K562 (cell line): ENCODE measurements around the gene HAUS5. TPM values are rescaled to one million over a fixed set of nuclear protein-coding genes. Genes with fewer than 3 reads are reported as not detected.

Experiments
- BDP1 ChIP-seq: IDR thresholded peaks from 3 replicates; pipeline ENCODE4 v1.6.1; 2011; ENCODE audit not compliant: insufficient read length, insufficient read depth
- CREB3L1 ChIP-seq: fragments of 450-650 bp; IDR thresholded peaks from 2 replicates; pipeline ENCODE4 v1.6.1; 2014; ENCODE audit warnings: low read depth, mild to moderate bottlenecking, moderate library complexity, borderline replicate concordance
- HDGF ChIP-seq: fragments of 450-650 bp; IDR thresholded peaks from 2 replicates; pipeline ENCODE4 v1.6.1; 2016
- MAFG ChIP-seq: fragments of 450-650 bp; conservative IDR thresholded peaks from 2 replicates; pipeline ENCODE4 v1.6.1; 2016; ENCODE audit warnings: missing genetic modification characterization, missing compliant biosample characterization
- MEF2A ChIP-seq: IDR thresholded peaks from 2 replicates; pipeline ENCODE4 v1.6.1; 2011; ENCODE audit warnings: low read depth, mild to moderate bottlenecking, low read length, moderate library complexity; ENCODE audit not compliant: control insufficient read depth
- NCOA2 ChIP-seq, 2 experiments: fragments of 450-650 bp; IDR thresholded peaks; 2 replicates each; pipeline ENCODE4 v1.6.1; 2018; ENCODE audit warnings: mild to moderate bottlenecking in 2 of 2, moderate library complexity in 1 of 2; ENCODE audit not compliant: partially characterized antibody in 2 of 2
- POLR2B ChIP-seq: fragments of 450-650 bp; IDR thresholded peaks from 2 replicates; pipeline ENCODE4 v1.6.1; 2018; ENCODE audit warnings: low read depth; ENCODE audit not compliant: partially characterized antibody
- TAF7 ChIP-seq: fragments of 450-650 bp; IDR thresholded peaks from 2 replicates; pipeline ENCODE4 v1.6.1; 2016; ENCODE audit warnings: missing genetic modification characterization, missing compliant biosample characterization
- TFAM ChIP-seq: fragments of 250-450 bp; sonication (Bioruptor Pico); conservative IDR thresholded peaks from 2 replicates; pipeline ENCODE4 v1.5.0; 2021; ENCODE audit warnings: mild to moderate bottlenecking, moderate library complexity
- THAP7 ChIP-seq: fragments of 250-450 bp; sonication (Bioruptor Pico); IDR thresholded peaks from 2 replicates; pipeline ENCODE4 v1.5.0; 2021
- ZC3H4 ChIP-seq: sonication (generic); formaldehyde crosslinking; IDR thresholded peaks from 2 replicates; pipeline ENCODE4 v1.9.0; 2021; ENCODE audit warnings: missing genetic modification reagents, borderline replicate concordance
- ZNF143 ChIP-seq: sonication (generic); formaldehyde crosslinking; IDR thresholded peaks from 2 replicates; pipeline ENCODE4 v1.9.0; 2022; ENCODE audit warnings: mild to moderate bottlenecking, missing genetic modification reagents
- polyA plus RNA-seq, 8 experiments: library from polyadenylated mRNA; depleted of rRNA in 4 of 8; stranded (reverse) in 5 of 8; unstranded in 3 of 8; fragments of >200 nt; fragmentation: Nextera tagmentation in 2 of 8; fragmentation: Illumina TruSeq in 1 of 8; extraction: Ambion mirVana in 2 of 8; extraction: Trizol in 1 of 8; gene quantifications; 2 replicates each; pipeline versions ENCODE4 v1.2.1 to v1.2.3, GENCODE V29; 2011 to 2014; ENCODE audit warnings: inconsistent platforms in 1 of 8, missing spikeins in 1 of 8
- total RNA-seq, 7 experiments: library from RNA; depleted of rRNA in 6 of 7; stranded (reverse); fragments of >200 nt in 6 of 7; fragmentation: Illumina TruSeq in 2 of 7; extraction: Trizol in 2 of 7; gene quantifications; 2 replicates each; pipeline versions ENCODE4 v1.2.1 to v1.2.3, GENCODE V29; 2011 to 2021; ENCODE audit warnings: low replicate concordance in 1 of 7
- TF ChIP-seq, protein P1 (sequence below): IDR thresholded peaks from 2 replicates; pipeline ENCODE4 v1.6.1; 2011; ENCODE audit warnings: borderline replicate concordance, low read depth, mild to moderate bottlenecking, moderate library complexity, low read length; ENCODE audit not compliant: insufficient read depth, poor library complexity, severe bottlenecking
- TF ChIP-seq, protein P2 (sequence below), 2 experiments: fragments of 450-650 bp in 1 of 2; sonication (generic) in 1 of 2; formaldehyde crosslinking in 1 of 2; IDR thresholded peaks in 1 of 2; conservative IDR thresholded peaks in 1 of 2; 2 replicates each; pipeline versions ENCODE4 v1.6.1 to v1.8.1; 2016 to 2023; ENCODE audit warnings: mild to moderate bottlenecking in 2 of 2, moderate library complexity in 2 of 2, inconsistent platforms in 1 of 2, missing genetic modification reagents in 1 of 2
- TF ChIP-seq, protein P3 (sequence below): fragments of 200-800 bp; sonication (Bioruptor generic); IDR thresholded peaks from 2 replicates; pipeline ENCODE4 v1.6.1; 2017; ENCODE audit warnings: missing genetic modification characterization, missing compliant biosample characterization
- TF ChIP-seq, protein P4 (sequence below): fragments of 250-450 bp; sonication (Bioruptor Pico); IDR thresholded peaks from 2 replicates; pipeline ENCODE4 v1.9.0; 2021; ENCODE audit warnings: mild to moderate bottlenecking, inconsistent platforms

HAUS5 gene
- total and polyA plus RNA-seq, 9 of the 15 experiments (the other 6 are each of a cell fraction or from before 2014, with no cell fraction given): 3.5 to 41.3 (median 14.2) TPM

DNA sequence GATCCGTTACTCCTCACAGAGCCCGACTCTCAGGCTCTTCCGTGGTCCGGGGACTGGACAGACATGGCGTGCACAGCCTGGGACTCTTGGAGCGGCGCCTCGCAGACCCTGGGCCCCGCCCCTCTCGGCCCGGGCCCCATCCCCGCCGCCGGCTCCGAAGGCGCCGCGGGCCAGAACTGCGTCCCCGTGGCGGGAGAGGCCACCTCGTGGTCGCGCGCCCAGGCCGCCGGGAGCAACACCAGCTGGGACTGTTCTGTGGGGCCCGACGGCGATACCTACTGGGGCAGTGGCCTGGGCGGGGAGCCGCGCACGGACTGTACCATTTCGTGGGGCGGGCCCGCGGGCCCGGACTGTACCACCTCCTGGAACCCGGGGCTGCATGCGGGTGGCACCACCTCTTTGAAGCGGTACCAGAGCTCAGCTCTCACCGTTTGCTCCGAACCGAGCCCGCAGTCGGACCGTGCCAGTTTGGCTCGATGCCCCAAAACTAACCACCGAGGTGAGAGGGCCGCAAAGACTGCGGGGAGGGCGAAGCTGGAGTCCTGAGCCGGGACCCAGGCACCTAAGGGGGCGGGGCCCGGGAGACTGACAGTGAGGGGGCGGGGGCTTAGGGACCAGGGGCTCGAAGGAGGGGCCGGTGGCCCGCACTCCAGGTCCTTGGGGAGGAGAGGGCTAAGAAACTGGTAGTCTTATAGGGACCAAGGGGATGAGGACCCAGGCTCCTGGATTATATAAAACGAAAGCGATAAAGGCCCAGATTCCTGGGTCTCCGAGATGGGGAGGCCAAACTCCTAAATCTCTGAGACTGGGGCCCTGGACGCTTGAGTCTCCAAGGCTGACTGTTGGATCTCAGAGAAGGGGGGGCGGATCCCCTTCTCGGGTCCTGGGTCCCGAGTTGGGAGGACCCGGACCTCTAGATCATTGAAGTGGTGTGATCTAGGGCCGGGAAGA lies 31.0 kb downstream of the HAUS5 start (continued):
- TF ChIP-seq ZC3H4 (CRISPR knock-in tag) (no peak), POLR2B (peak; percentile 56), MAFG (no peak), TAF7 (tag) (no peak), TFAM (CRISPR knock-in tag) (no peak), ZNF143 (peak; percentile 69), MEF2A (no peak), NCOA2 (IDR thresholded peaks at IDR 0.05; ENCODE audit: partially characterized antibody in 2 of 2) (no peak), HDGF (no peak), BDP1 (no peak), THAP7 (CRISPR knock-in tag) (no peak), CREB3L1 (peak; percentile 42; the same call in 1 of the 2 replicates)
- TF ChIP-seq, protein P1, sequence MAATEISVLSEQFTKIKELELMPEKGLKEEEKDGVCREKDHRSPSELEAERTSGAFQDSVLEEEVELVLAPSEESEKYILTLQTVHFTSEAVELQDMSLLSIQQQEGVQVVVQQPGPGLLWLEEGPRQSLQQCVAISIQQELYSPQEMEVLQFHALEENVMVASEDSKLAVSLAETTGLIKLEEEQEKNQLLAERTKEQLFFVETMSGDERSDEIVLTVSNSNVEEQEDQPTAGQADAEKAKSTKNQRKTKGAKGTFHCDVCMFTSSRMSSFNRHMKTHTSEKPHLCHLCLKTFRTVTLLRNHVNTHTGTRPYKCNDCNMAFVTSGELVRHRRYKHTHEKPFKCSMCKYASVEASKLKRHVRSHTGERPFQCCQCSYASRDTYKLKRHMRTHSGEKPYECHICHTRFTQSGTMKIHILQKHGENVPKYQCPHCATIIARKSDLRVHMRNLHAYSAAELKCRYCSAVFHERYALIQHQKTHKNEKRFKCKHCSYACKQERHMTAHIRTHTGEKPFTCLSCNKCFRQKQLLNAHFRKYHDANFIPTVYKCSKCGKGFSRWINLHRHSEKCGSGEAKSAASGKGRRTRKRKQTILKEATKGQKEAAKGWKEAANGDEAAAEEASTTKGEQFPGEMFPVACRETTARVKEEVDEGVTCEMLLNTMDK: no peak
- TF ChIP-seq, protein P2, sequence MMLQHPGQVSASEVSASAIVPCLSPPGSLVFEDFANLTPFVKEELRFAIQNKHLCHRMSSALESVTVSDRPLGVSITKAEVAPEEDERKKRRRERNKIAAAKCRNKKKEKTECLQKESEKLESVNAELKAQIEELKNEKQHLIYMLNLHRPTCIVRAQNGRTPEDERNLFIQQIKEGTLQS (IDR thresholded peaks at IDR 0.05): peak; percentile 44; the same call in 1 of the 2 replicates
- TF ChIP-seq, protein P2 (CRISPR knock-in tag; conservative IDR thresholded peaks at IDR 0.05): no peak; the same call in 1 of the 2 replicates
- TF ChIP-seq, protein P3, sequence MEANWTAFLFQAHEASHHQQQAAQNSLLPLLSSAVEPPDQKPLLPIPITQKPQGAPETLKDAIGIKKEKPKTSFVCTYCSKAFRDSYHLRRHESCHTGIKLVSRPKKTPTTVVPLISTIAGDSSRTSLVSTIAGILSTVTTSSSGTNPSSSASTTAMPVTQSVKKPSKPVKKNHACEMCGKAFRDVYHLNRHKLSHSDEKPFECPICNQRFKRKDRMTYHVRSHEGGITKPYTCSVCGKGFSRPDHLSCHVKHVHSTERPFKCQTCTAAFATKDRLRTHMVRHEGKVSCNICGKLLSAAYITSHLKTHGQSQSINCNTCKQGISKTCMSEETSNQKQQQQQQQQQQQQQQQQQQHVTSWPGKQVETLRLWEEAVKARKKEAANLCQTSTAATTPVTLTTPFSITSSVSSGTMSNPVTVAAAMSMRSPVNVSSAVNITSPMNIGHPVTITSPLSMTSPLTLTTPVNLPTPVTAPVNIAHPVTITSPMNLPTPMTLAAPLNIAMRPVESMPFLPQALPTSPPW (CRISPR knock-in tag): peak; percentile 87
- TF ChIP-seq, protein P4, sequence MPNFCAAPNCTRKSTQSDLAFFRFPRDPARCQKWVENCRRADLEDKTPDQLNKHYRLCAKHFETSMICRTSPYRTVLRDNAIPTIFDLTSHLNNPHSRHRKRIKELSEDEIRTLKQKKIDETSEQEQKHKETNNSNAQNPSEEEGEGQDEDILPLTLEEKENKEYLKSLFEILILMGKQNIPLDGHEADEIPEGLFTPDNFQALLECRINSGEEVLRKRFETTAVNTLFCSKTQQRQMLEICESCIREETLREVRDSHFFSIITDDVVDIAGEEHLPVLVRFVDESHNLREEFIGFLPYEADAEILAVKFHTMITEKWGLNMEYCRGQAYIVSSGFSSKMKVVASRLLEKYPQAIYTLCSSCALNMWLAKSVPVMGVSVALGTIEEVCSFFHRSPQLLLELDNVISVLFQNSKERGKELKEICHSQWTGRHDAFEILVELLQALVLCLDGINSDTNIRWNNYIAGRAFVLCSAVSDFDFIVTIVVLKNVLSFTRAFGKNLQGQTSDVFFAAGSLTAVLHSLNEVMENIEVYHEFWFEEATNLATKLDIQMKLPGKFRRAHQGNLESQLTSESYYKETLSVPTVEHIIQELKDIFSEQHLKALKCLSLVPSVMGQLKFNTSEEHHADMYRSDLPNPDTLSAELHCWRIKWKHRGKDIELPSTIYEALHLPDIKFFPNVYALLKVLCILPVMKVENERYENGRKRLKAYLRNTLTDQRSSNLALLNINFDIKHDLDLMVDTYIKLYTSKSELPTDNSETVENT (CRISPR knock-in tag): peak; percentile 62; the same call in 1 of the 2 replicates
